HepG2 (cell line): ENCODE results near the gene LRP10. TPM values are rescaled to one million over a fixed set of nuclear protein-coding genes. Genes with fewer than 3 reads are reported as not detected.

Experiments
- ARHGAP35 ChIP-seq: sonication (generic); formaldehyde crosslinking; IDR thresholded peaks from 2 replicates; pipeline ENCODE4 v1.9.0; 2022; ENCODE audit warnings: mild to moderate bottlenecking, inconsistent platforms, moderate library complexity, missing genetic modification reagents, borderline replicate concordance
- ATRX ChIP-seq: sonication (generic); formaldehyde crosslinking; IDR thresholded peaks from 2 replicates; pipeline ENCODE4 v1.4.0; 2020; ENCODE audit warnings: missing genetic modification reagents, borderline replicate concordance
- CCDC6 ChIP-seq: sonication (generic); formaldehyde crosslinking; IDR thresholded peaks from 2 replicates; pipeline ENCODE4 v1.8.1; 2022; ENCODE audit warnings: mild to moderate bottlenecking, missing genetic modification reagents, moderate library complexity
- CEBPG ChIP-seq: IDR thresholded peaks from 2 replicates; pipeline ENCODE4 v1.6.1; 2016
- FOSL2 ChIP-seq: sonication (generic); formaldehyde crosslinking; IDR thresholded peaks from 2 replicates; pipeline ENCODE4 v1.4.0; 2020; ENCODE audit warnings: missing genetic modification reagents
- FUBP1 ChIP-seq: sonication (generic); formaldehyde crosslinking; IDR thresholded peaks from 2 replicates; pipeline ENCODE4 v1.5.1; 2020; ENCODE audit warnings: missing genetic modification reagents, mild to moderate bottlenecking, borderline replicate concordance
- HNRNPL ChIP-seq: fragments of 200-400 bp; formaldehyde crosslinking; IDR thresholded peaks from 2 replicates; pipeline ENCODE4 v1.6.1; 2017; ENCODE audit warnings: mild to moderate bottlenecking, low read depth, low read length
- IRF2 ChIP-seq: IDR thresholded peaks from 2 replicates; pipeline ENCODE4 v1.6.1; 2018; ENCODE audit warnings: missing genetic modification reagents, missing compliant biosample characterization
- JUNB ChIP-seq: sonication (generic); formaldehyde crosslinking; IDR thresholded peaks from 2 replicates; pipeline ENCODE4 v1.8.0; 2022; ENCODE audit warnings: missing genetic modification reagents, mild to moderate bottlenecking, borderline replicate concordance
- MAF1 ChIP-seq: sonication (generic); formaldehyde crosslinking; IDR thresholded peaks from 2 replicates; pipeline ENCODE4 v1.5.0; 2020; ENCODE audit warnings: missing genetic modification reagents, borderline replicate concordance
- POGK ChIP-seq: sonication (generic); formaldehyde crosslinking; conservative IDR thresholded peaks from 2 replicates; pipeline ENCODE4 v1.8.0; 2022; ENCODE audit warnings: mild to moderate bottlenecking, moderate library complexity, missing genetic modification reagents
- XRCC5 ChIP-seq: fragments of 200-400 bp; formaldehyde crosslinking; optimal IDR thresholded peaks from 2 replicates; pipeline ENCODE3; 2017; ENCODE audit warnings: mild to moderate bottlenecking, low read length
- YEATS2 ChIP-seq: sonication (generic); formaldehyde crosslinking; IDR thresholded peaks from 2 replicates; pipeline ENCODE4 v1.4.0; 2020; ENCODE audit warnings: missing genetic modification reagents, borderline replicate concordance
- ZBTB14 ChIP-seq: sonication (generic); formaldehyde crosslinking; IDR thresholded peaks from 2 replicates; pipeline ENCODE4 v1.4.0; 2020; ENCODE audit warnings: missing genetic modification reagents
- ZHX2 ChIP-seq, 2 experiments: sonication (generic) in 1 of 2; formaldehyde crosslinking in 1 of 2; IDR thresholded peaks; 2 replicates each; pipeline versions ENCODE4 v1.6.1 to v1.9.0; 2014 to 2022; ENCODE audit warnings: antibody characterized with exemption in 1 of 2, borderline replicate concordance in 1 of 2, inconsistent platforms in 1 of 2, low read depth in 1 of 2, missing genetic modification reagents in 1 of 2
- ZNF441 ChIP-seq: sonication (generic); formaldehyde crosslinking; IDR thresholded peaks from 2 replicates; pipeline ENCODE4 v1.7.0; 2021; ENCODE audit warnings: missing genetic modification reagents, borderline replicate concordance
- ZNF557 ChIP-seq: sonication (generic); formaldehyde crosslinking; IDR thresholded peaks from 2 replicates; pipeline ENCODE4 v1.4.0; 2020; ENCODE audit warnings: missing genetic modification reagents
- ZNF703 ChIP-seq: sonication (generic); formaldehyde crosslinking; IDR thresholded peaks from 2 replicates; pipeline ENCODE4 v1.5.1; 2020; ENCODE audit warnings: missing genetic modification reagents, mild to moderate bottlenecking, moderate library complexity, borderline replicate concordance
- ZNF777 ChIP-seq: sonication (generic); formaldehyde crosslinking; IDR thresholded peaks from 2 replicates; pipeline ENCODE4 v1.4.0; 2020; ENCODE audit warnings: missing genetic modification reagents
- polyA plus RNA-seq, 8 experiments: library from polyadenylated mRNA; depleted of rRNA in 3 of 8; stranded (reverse) in 7 of 8; unstranded in 1 of 8; fragments of >200 nt; fragmentation: Illumina TruSeq in 4 of 8; extraction: Trizol in 4 of 8; gene quantifications; 2 replicates each; pipeline versions ENCODE4 v1.2.1 to v1.2.3, GENCODE V29; 2011 to 2016; ENCODE audit warnings: low read depth in 4 of 8, missing spikeins in 1 of 8, mixed read lengths in 1 of 8; ENCODE audit not compliant: insufficient read depth in 1 of 8
- total RNA-seq, 5 experiments: library from RNA; depleted of rRNA; stranded (reverse); fragments of >200 nt; fragmentation: Illumina TruSeq; extraction: Trizol; gene quantifications; 2 replicates each; pipeline ENCODE4 v1.2.3, GENCODE V29; 2016; ENCODE audit warnings: low read depth in 1 of 5

The LRP10 gene
- total and polyA plus RNA-seq, 2 of the 13 experiments (the other 11 are each of a cell fraction or from before 2014, with no cell fraction given), result 16.9 to 45.2 TPM

GRCh38 chr14:22822571-22823098 is 48.9 kb upstream of the LRP10 start (continued):
- TF ChIP-seq FUBP1 (CRISPR knock-in tag) (no peak), ZHX2 (IDR thresholded peaks at IDR 0.05; ENCODE audit: low read depth) (peak; percentile 49; the same call in 1 of the 2 replicates), ZHX2 (CRISPR knock-in tag; IDR thresholded peaks at IDR 0.05; ENCODE audit: borderline replicate concordance) (no peak), MAF1 (CRISPR knock-in tag) (no peak), XRCC5 (peak; percentile 89), YEATS2 (CRISPR knock-in tag) (peak; percentile 62; the same call in 1 of the 2 replicates), ATRX (CRISPR knock-in tag) (no peak), ZNF441 (CRISPR knock-in tag) (peak; percentile 73), CEBPG (CRISPR knock-in tag) (peak; percentile 97), ZNF703 (CRISPR knock-in tag) (no peak), IRF2 (CRISPR knock-in tag) (peak; percentile 55; the same call in 1 of the 2 replicates), ZBTB14 (no peak), FOSL2 (CRISPR knock-in tag) (peak; percentile 58), ARHGAP35 (0 out of 2 replicates have a peak, but pooled peaks have one; percentile 32), ZNF777 (CRISPR knock-in tag) (peak; percentile 88), HNRNPL (no peak), JUNB (no peak), CCDC6 (CRISPR knock-in tag) (peak; percentile 89), POGK (CRISPR knock-in tag) (peak; percentile 6; the same call in 1 of the 2 replicates), ZNF557 (no peak)
